HG03066 (cell line): Measurements from ENCODE around the gene PSPH.
"Not testable (repeated sequence)": the region's sequence is repeated elsewhere in the genome, so short reads cannot be mapped to it uniquely, and the experiment has no call there.

Source experiments
- ATAC-seq: cut with Tn5 transposase; IDR thresholded peaks from one replicate; pipeline ENCODE4 v1.9.1; 2021; ENCODE audit warnings: low read depth; ENCODE audit not compliant: unreplicated experiment

The PSPH gene

DNA sequence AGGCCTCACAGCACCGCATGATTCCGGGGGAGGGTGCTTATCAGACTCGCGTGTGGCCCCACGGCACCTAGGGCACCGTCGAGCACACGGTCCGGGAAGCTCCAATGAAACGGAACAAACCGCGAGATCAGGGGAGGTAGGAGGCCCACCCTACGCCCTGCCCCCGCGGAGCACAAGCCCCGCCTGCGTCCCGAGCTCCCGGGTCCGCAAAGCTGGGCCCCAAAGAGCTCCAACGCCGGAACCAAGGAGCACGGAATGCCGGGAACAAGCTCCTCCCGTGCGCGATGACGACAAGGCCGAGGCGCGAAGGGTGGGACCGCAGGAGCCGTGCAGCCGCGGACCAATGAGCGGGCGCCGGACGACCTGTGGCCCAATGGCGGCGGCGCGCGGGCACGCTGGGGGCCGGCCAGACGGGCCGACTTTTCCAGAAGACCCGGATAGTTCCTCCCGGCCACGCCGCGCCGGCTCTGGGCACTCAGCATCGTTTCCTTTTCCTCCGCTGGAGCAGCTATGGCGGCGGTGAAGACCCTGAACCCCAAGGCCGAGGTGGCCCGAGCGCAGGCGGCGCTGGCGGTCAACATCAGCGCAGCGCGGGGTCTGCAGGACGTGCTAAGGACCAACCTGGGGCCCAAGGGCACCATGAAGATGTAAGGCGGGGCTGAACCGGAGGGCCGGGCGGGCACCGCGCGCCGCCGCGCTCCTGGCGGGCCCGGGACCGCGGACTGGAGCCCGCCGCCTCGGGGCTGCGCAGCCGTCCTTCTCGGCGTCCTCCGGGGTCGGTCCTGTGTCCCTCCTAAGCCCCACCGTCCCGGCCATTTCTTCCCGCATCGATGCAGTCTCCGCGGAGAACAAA, at the start of gene PSPH, which contains the start of gene CCT6A:
PSPH (minus strand) TSS at position 106 of the 853 bp plus-strand sequence. CDS start 30,232 bp downstream, outside the sequence.
CCT6A (plus strand) TSS at position 427 of the 853 bp plus-strand sequence; CDS start at position 511, 84 bp downstream.
- ATAC-seq, result peak; percentile 95

DNA sequence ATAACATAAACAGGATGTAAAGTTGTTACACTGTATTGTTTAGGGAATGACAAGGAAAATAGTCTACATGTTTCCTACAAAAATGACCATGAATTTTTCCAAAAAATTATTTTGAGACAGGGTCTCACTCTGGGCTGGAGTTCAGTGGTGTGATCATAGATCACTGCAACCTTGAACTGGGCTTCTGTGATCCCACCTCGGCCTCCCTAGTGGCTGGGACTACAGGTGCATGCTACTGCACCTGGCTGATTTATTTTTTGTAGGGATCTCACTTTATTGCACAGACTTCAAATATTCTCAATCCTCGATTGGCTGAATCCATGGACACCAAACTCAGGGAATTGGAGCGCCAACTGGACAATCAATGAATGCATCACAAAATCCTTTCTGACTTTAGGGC, 48.4 kb upstream of the PSPH start:
- ATAC-seq, result no peak

DNA sequence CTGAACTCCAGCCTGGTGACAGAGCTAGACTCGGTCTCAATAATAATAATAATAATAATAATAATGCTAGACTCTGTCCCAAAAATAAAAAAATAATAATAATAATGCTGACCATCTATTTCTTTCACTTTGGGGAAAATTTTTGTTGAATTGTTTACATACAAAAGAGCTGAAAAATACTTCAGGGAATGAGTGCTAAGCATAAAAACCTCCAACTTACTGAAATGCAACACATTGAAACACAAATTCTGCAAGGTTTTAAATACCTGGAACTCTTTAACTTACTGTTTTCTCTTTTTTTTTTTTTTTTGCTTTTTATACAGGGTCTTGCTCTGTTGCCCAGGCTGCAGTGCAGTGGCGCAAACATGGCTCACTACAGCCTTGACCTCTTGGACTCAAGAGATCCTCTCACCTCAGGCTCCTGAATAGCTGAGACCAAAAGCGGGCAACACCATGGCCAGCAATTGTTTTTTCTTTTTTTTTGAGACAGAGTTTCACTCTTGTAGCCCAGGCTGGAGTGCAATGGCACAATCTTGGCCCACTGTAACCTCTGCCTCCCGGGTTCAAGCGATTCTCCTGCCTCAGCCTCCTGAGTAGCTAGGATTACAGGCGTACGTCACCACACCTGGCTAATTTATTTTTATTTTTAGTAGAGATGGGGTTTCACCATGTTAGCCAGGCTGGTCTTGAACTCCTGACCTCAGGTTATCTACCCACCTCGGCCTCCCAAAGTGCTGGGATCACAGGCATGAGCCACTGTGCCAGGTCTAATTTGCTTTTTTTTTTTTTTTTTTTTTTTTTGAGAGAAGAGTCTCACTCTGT, 47.2 kb upstream of the PSPH start:
- not testable (repeated sequence) for ATAC-seq

DNA sequence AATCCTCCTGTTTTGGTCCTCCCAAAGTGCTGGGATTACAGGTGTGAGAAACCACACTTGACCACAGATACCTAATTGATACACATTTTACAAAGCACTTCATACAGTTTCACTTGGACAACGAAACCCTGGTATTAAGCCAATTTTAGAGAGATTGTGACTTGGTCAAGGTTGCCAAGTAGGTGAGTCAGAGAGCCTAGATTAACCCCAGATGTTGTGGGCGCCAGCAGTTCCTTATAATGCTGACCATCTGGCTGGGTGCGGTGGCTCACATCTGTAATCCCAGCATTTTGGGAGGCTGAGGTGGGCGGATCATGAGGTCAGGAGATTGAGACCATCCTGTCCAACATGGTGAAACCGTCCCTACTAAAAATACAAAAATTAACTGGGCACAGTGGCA, 46.5 kb upstream of the PSPH start:
- no peak for ATAC-seq

DNA sequence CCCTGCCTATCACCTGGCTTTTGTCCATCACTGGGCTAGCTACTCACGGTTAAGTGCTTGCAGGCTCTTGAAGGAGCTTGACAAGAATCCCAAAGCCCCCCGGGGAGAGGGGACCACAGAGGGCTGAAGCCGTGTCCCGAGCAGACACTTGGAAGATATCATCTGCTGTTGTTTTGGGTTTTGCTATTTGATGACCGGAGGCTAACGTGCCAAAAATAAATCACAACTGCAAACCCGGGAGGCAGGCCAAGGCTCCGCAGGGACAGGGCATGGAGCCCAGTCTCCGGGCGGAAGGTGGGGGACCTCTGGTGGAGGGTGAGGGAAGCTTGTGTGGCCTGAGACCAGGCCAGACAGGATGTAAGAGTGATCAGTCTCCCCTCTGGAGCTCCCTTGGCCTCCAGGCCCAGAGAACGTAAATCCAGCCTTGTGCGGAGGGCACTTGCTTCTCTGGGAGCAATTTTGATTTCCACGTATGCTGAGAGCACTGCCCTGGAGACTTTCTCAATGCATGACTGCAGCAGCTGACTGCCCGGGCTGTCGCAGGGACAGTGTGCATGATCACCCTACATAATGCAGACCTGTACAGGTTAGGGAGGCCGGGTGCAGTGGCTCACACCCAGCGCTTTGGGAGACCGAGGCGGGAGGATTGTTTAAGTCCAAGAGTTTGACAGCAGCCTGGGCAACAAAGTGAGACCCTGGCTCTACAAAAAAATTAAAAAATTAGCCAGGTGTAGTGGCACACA, 41.7 kb upstream of the PSPH start, which contains the start of gene PHKG1:
PHKG1 (minus strand) TSS at position 164 of the 743 bp plus-strand sequence. CDS start 4,011 bp downstream, outside the sequence.
- ATAC-seq, result no peak

DNA sequence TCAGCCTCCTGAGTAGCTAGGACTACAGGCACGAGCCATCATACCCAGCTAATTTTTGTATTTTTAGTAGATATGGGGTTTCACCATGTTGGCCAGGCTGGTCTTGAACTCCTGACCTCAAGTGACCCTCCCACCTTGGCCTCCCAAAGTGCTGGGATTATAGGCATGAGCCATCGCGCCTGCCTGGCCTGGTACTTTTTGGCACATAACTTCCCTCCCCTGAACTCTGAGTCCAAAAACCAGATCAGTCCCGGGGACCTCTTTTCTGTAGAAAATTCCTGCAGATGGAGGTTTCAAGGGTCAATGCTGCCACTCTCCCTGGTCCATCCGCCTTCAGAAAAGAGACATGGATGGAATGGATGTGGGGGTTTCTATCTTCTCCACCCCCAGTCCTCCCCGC, 41.1 kb upstream of the PSPH start:
- not testable (repeated sequence) for ATAC-seq

DNA sequence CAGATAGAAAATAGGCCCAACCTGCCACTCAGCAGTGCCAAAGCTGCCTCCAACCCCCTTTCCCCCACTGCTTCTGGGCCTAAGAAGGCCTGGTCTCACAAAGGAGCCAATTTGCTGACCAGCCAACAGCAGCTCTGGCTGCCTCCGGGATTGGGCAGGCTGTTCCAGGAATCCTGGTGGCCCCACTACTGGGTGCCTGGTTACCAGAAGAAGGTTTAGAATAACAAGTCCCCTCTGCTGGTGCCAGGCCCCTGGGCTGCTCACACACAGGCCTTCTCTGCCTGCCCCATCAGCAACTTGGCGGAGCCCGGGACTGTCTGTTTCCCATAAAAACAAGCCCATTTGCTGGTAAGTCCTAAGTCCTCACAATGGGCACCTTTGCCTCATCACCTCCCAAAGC, 40.3 kb upstream of the PSPH start:
- ATAC-seq, result no peak

DNA sequence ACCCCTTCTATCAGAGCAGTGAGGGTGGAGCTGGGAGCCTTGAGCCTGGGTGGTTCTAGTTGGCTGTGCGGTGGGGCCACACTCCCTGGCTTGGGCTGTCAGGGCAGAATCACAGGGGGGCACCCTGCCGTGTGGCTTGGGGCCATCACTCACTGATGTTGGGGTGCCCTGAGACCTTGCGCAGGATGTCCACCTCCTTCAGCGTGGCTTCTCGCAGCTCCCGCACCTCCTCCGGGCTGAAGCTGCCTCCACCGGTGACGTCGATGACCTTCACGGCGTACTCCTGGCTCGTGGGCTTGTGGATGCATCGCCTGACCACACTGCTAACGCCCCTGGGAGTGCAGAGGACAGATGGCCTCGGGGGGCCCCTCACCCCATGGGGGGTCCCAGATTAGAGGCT, 36.2 kb upstream of the PSPH start:
- no peak for ATAC-seq

DNA sequence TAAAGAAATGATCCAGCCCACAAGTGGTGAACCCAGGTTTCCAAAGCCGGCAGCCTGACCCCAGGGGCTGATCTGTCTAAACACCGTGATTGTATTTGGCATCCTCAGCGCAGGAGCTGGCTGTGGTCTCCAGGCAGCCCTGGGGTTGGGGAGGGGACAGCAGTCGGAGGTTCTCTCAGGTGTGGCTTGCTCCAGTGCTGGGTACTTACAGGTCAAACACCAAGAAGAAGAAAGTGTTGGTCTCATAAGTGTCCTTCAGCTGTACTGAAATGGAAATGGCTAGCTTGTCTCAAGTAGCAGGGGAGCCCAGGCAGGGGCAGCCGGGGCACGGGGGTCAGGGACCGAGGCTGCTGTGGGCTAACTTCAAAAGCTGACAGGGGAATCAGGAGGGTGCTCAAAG, 35.5 kb upstream of the PSPH start:
- ATAC-seq, result no peak

DNA sequence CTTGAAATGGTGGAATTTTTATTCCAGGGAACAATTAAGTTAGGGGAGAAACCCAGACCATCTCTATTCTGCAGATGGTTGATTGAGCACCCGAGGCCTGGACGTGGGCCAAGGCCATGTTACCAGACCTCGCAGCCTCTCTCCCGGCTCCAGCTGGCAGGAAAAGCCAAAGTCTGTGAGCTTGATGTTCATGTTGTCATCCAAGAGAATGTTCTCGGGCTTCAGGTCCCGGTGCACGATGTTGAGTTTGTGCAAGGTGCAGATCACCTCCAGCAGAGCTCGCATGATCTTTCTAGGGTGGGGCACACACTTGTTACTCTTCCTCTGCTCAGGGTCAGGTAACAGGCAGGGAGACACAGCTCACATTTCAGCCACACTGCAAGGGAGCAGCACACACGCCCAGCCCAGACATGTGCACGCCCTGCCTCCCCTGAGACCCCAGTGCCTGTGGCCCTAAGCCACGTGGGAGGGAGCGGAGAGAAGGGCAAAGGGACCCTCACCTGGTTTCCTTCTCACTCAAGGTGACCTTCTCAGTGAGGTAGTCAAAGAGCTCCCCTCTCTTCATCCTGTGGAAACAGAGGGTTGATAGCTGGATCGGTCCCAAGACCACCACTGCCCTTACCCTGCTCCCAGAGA, 32.0 kb upstream of the PSPH start:
- ATAC-seq, result no peak

DNA sequence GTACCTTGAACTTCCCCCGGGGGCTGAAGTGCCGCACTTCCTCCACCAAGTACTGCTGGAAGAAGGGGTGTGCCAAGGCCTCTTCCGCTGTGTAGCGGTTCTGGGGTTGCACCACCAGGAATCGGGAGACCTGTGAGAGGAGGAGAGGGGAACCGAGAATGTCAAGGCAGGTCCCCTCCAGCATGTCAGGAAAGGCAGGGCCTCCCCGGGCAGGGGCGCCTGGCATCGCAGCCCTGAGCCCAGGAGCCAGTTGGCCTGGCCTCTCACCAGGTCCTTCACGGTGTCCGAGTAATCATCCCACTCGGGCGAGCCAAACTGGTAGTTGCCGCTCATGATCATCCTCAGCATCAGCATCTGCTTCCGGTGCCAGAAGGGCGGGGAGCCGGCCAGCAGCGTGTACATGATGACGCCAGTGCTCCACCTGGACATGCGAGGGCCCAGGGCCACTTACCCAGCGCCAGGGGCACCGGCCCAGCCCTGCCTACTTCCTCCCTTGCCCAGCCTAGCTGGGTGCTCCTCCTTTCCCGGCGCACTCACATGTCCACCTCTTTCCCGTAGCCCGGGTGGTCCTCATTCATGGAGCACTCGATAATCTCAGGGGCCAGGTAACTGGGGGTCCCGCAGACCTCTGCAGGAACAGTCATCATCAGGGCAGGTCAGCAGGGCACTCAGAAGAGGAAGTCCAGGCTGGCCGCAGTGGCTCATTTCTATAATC, 30.5 kb upstream of the PSPH start:
- ATAC-seq, result no peak

DNA sequence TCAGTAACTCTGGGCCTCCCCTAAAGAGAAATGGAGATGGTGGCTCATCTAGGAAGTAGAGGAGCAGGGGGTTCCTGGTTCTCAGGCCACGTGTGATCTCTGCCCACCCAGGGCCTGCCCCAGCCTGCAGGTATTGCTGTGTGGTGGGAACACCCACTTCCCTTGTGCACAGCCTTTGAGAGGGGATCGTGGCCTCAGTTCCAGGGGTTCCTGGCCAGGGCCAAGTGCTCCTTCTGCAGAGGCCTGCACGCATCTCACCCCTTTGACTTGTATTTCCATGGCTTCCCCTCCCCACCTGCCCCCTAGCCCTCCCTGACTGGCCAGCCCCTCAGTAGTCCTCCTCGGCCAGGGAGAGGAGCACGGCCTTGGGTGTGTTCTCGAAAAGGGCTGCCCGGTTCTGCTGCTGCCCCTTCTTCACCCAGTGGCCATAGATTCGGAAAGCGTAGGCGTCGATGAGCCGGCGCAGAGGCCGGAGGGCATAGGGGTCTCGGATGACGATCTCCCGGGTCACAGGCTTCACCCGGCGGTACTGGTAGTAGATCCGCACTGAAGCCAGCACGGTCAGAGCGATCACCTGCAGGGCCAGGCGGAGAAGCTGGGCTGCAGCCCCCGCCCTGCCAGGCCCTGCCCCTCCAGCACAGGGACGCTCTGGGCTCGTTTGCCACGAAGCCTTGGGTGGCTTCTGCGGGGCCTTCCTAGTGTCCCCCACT, 29.6 kb upstream of the PSPH start:
- ATAC-seq, result not testable (repeated sequence)

DNA sequence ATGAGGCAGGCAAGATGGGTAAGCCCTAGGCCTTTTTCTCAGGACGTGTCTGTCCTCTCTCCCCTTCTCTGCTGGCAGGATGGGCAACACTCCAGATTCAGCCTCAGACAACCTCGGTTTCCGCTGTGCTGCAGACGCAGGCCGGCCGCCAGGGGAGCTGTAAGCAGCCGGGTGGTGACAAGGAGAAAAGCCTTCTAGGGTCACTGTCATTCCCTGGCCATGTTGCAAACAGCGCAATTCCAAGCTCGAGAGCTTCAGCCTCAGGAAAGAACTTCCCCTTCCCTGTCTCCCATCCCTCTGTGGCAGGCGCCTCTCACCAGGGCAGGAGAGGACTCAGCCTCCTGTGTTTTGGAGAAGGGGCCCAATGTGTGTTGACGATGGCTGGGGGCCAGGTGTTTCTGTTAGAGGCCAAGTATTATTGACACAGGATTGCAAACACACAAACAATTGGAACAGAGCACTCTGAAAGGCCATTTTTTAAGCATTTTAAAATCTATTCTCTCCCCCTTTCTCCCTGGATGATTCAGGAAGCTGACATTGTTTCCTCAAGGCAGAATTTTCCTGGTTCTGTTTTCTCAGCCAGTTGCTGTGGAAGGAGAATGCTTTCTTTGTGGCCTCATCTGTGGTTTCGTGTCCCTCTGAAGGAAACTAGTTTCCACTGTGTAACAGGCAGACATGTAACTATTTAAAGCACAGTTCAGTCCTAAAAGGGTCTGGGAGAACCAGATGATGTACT, 28.4 kb upstream of the PSPH start:
- ATAC-seq, result no peak

DNA sequence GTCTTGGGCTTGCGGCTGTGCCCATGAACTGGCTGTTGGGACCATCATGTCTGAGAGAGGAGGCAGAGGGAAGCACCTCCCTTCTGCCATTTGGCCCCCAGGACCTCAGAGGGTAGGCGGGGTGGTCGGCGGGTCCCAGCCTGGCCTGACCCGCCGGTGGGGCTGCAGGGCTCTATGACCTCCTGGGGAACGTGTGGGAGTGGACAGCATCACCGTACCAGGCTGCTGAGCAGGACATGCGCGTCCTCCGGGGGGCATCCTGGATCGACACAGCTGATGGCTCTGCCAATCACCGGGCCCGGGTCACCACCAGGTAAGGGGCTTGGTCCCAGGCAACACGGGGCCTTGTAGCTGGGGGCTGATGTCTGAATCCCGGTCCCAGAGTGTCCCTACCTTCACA, 27.0 kb upstream of the PSPH start:
- no peak for ATAC-seq

DNA sequence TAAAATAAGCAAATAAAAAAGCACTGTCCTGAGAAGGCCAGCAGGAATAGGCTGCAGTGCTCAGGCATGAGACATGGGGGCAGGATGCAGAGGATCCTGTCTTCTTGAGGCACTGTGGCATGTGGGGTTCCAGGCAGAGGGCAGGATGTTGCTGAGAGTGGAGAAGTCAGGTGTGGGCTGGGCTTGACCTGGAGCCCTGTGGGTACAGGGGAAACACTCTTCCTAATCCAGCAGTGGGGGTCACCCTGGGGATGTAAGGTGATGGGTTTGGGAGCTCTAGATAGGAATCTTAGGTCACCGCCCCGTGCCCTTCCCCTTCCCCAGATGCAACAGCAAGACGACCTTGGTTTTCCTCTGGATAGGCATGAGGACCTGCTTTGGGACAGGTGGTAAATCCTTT, 26.4 kb upstream of the PSPH start:
- ATAC-seq, result no peak

DNA sequence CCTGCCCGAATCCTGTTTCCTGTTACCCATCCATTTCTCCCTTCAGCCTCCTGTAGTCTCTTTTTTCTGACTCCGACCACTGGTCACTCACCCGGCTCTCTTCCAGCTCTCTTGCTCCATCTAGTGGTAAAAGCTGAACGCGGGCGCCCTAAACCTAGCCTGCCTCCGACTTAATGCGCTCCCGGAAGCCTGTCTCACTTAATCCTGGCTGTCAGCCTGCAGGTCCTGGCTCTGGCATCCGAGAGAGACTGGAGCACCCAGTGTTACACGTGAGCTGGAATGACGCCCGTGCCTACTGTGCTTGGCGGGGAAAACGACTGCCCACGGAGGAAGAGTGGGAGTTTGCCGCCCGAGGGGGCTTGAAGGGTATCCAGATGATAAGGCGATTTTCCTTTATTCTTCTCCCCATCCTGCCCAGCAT, 23.1 kb upstream of the PSPH start:
- ATAC-seq, result peak; percentile 89

DNA sequence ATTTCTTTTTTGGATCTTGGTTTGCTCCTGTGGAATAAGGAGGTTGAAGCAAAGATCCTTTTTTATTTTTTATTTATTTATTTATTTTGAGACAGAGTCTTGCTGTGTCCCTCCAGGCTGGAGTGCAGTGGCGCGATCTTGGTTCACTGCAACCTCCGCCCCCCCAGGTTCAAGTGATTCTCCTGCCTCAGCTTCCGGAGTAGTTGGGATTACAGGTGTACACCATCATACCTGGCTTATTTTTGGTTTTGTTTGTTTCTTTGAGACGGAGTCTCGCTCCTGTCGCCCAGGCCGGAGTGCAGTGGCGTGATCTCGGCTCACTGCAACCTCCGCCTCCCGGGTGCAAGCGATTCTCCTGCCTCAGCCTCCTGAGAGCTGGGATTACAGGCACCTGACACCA, 15.1 kb upstream of the PSPH start:
- not testable (repeated sequence) for ATAC-seq

DNA sequence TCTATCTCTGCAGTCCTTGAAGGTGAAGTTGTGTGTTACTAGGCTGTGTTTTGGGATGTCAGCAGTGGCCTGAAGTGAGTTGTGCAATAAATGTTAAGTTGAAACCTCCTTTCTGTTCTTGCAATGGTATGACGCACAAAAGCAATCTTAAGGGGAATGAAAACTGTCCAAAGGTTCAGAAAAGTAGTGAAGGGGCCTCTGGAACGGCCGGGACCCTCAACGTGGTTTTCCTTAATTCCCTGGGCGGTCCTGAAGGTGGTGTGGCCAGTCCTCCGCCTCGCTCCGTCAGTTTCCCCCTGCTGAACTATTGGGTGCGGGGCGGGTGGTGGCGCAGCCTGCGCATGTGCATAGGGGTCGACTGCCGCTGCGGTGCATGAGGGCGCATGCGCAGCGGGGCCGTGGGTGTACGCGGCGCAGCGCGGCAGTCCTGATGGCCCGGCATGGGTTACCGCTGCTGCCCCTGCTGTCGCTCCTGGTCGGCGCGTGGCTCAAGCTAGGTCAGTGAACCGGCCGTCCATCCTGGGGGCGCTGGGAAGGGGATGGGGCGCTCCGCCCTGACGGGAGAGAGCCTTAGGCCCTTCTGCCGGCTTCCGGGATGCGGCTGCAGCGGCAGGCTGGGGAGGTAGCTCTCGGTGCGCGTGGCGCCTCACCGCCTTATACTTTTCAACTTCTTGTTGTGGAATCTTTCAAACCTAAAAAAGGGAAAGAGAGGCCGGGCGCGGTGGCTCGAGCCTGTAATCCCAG, 12.8 kb upstream of the PSPH start, which contains the start of gene SUMF2:
SUMF2 (plus strand) TSS at position 405 of the 744 bp plus-strand sequence; CDS start at position 431, 26 bp downstream.
- peak; percentile 84 for ATAC-seq
